Body of pancreas (tissue), 4 donors: ENCODE data around the gene RCAN2. TPM values are rescaled to one million over a fixed set of nuclear protein-coding genes. Genes with fewer than 3 reads are reported as not detected.
"Not testable (repeated sequence)": the region's sequence is repeated elsewhere in the genome, so short reads cannot be mapped to it uniquely, and the experiment has no call there.

Source experiments
- ATAC-seq: fragments of 150-250 bp; one replicate; pipeline ENCODE4 v1.9.1; 2016
- DNase-seq, 4 donors: peaks; one replicate each; pipeline ENCODE4 v3.0.0-alpha.2; 2019
- H3K27ac ChIP-seq, 4 donors: fragments of 200-600 bp; sonication (generic); 1 replicate in 3 of 4; 2 replicates in 1 of 4; pipeline versions ENCODE4 v1.5.1 to v1.6.1; 2016 to 2019; ENCODE audit warnings: mild to moderate bottlenecking in 1 of 4, mixed read lengths in 1 of 4, moderate library complexity in 1 of 4
- H3K27me3 ChIP-seq, 2 donors: fragments of 200-600 bp; sonication (generic); one replicate each; pipeline ENCODE4 v1.6.0; 2016; ENCODE audit warnings: mild to moderate bottlenecking in 1 of 2
- H3K36me3 ChIP-seq, 2 donors: fragments of 200-600 bp; sonication (generic); replicated peaks in 1 of 2; 2 replicates each; pipeline ENCODE4 v1.5.1; 2016; ENCODE audit warnings: low read depth in 2 of 2; ENCODE audit not compliant: insufficient read depth in 1 of 2
- H3K4me1 ChIP-seq: fragments of 200-600 bp; sonication (generic); one replicate; pipeline ENCODE4 v1.6.0; 2016
- H3K4me3 ChIP-seq, 2 donors: fragments of 200-600 bp; sonication (generic); 1 replicate in 1 of 2; 2 replicates in 1 of 2; pipeline ENCODE4 v1.5.1; 2016 to 2019
- H3K9me3 ChIP-seq, 3 donors: fragments of 200-600 bp; sonication (generic); 1 replicate in 2 of 3; 2 replicates in 1 of 3; pipeline ENCODE4 v1.5.1; 2016
- POLR2A ChIP-seq, 3 donors: fragments of 450-650 bp; IDR thresholded peaks; one replicate each; pipeline ENCODE4 v1.6.1; 2016; ENCODE audit warnings: antibody characterized with exemption in 3 of 3, mild to moderate bottlenecking in 2 of 3
- WGBS, 2 donors: methylation state at CpG; one replicate each; pipeline ENCODE4 v1.1.5; 2017; 5-methylcytosine and 5-hydroxymethylcytosine counted together
- intact Hi-C: fragments of 100-400 bp; cut with DNase I; formaldehyde crosslinking; loops from one replicate; pipeline ENCODE4 v1.15.1; 2023
- total RNA-seq, 2 donors: library from RNA; depleted of rRNA; stranded (reverse); fragments of >200 nt; gene quantifications; one replicate each; pipeline ENCODE4 v1.1.0, GENCODE V29; 2016
- TF ChIP-seq, protein P1 (sequence below), 7 experiments: fragments of 450-650 bp in 4 of 7; fragments of 200-600 bp in 3 of 7; sonication (generic) in 3 of 7; IDR thresholded peaks; one replicate each; pipeline ENCODE4 v1.5.1; 2016 to 2019; ENCODE audit warnings: antibody characterized with exemption in 7 of 7

The RCAN2 gene
- total RNA-seq, 2 donors from 2014 or later, result 5.3 to 6.5 TPM

DNA sequence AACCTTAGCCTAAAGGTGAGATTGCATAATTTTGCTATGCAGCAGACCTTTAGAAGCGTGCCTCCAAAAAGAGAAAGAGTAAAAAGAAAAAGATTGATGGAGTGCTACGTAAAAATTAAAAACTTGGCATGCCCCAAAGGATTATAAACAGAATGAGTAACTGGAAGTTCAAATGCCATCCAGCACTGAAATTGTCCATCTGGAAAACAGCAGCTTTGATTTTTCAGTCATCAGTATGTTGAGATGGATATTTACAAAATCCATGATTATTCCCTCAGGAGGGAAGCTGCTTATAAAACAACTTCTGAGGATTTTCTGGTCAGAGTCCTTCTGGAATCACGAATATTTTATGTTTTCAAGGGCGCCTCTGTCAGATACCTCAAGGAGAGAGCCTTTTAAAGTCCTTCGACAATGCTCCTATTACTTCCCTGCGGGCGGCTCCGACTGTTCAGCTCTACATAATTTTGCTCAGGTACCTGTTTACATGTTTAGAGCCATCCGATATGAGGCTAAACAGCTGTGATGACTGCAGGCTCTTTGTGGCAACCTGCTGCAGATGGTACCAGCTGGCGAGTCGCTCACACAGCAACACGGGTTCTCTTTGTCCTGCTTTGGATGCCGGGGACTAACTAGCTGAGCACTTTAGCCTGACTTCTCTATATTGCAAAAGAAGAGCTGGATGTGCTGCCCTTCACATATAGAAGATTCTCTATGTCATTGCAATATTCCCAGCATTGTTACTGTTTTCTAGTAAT is 83.3 kb downstream of the RCAN2 start:
- ATAC-seq (no peak), DNase-seq (no peak)
- Histone ChIP-seq H3K27ac (no peak overlapping the region), H3K27me3 (no peaks in the 10 kb centered on the region), H3K9me3 (no peaks in the 10 kb centered on the region), H3K36me3 (no peaks in the 10 kb centered on the region), H3K4me3 (no peak overlapping the region), H3K4me1 (peaks cover 5% of the 10 kb centered on the region)
- WGBS, 2 donors, result 79 to 81% methylated on average over 9 to 13 of the region's 13 CpGs
- intact Hi-C loops, result loop anchor here (5.0 kb wide), 1 partner anchor 316 kb away; no protein-coding TSS in a partner anchor
- TF ChIP-seq, protein P1, sequence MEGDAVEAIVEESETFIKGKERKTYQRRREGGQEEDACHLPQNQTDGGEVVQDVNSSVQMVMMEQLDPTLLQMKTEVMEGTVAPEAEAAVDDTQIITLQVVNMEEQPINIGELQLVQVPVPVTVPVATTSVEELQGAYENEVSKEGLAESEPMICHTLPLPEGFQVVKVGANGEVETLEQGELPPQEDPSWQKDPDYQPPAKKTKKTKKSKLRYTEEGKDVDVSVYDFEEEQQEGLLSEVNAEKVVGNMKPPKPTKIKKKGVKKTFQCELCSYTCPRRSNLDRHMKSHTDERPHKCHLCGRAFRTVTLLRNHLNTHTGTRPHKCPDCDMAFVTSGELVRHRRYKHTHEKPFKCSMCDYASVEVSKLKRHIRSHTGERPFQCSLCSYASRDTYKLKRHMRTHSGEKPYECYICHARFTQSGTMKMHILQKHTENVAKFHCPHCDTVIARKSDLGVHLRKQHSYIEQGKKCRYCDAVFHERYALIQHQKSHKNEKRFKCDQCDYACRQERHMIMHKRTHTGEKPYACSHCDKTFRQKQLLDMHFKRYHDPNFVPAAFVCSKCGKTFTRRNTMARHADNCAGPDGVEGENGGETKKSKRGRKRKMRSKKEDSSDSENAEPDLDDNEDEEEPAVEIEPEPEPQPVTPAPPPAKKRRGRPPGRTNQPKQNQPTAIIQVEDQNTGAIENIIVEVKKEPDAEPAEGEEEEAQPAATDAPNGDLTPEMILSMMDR (IDR thresholded peaks at IDR 0.05), result no peak
- no peak for TF ChIP-seq POLR2A (IDR thresholded peaks at IDR 0.05)

DNA sequence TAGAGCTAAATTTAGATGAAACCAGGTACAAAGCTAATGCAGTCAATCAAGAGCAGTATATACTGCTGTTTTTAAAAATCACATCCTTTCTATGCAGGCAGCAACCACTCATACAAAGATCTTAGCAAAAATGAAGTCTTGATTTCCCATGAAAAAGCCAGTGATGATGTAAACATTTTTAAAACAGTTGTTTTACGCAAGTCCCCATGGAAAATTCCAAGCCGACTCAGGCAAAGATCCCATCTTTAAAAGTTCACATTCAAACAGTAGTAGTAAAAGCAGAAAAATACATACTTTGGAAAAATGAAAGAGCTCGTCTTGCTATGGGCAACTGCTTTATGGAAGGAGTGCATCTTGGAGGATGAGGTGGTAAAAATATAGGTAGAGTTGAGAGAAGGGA is 84.0 kb downstream of the RCAN2 start:
- intact Hi-C loops, result loop anchor here (5.0 kb wide), 1 partner anchor 315 kb away; no protein-coding TSS in a partner anchor
- DNase-seq (no peak), ATAC-seq (no peak)
- Histone ChIP-seq H3K4me3 (no peak overlapping the region), H3K9me3 (no peaks in the 10 kb centered on the region), H3K27me3 (no peaks in the 10 kb centered on the region), H3K27ac (no peak overlapping the region), H3K4me1 (peaks cover 5% of the 10 kb centered on the region), H3K36me3 (no peaks in the 10 kb centered on the region)
- WGBS, 2 donors, result 86 to 88% methylated on average over 3 of the region's 3 CpGs
- TF ChIP-seq POLR2A (IDR thresholded peaks at IDR 0.05), result no peak
- TF ChIP-seq, protein P1 (IDR thresholded peaks at IDR 0.05), result no peak

DNA sequence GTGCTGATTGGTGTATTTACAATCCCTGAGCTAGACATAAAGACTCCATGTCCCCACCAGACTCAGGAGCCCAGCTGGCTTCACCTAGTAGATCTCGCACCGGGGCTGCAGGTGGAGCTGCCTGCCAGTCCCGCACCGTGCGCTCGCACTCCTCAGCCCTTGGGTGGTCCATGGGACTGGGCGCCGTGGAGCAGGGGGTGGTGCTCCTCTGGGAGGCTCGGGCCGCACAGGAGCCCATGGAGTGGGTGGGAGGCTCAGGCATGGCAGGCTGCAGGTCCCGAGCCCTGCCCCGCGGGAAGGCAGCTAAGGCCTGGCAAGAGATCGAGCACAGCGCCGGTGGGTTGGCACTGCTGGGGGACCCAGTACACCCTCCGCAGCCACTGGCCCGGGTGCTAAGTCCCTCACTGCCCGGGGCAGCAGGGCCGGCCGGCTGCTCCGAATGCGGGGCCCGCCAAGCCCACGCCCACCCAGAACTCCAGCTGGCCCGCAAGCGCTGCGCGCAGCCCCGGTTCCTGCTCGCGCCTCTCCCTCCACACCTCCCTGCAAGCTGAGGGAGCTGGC is 85.5 kb downstream of the RCAN2 start:
- not testable (repeated sequence) for H3K36me3 ChIP-seq, H3K4me3 ChIP-seq, DNase-seq, H3K27me3 ChIP-seq, ATAC-seq, H3K9me3 ChIP-seq, H3K4me1 ChIP-seq, H3K27ac ChIP-seq
- intact Hi-C loops, result loop anchor here (5.0 kb wide), 1 partner anchor 313 kb away; no protein-coding TSS in a partner anchor
- 93 to 100% methylated on average over 8 to 26 of the region's 32 CpGs for WGBS, 2 donors

DNA sequence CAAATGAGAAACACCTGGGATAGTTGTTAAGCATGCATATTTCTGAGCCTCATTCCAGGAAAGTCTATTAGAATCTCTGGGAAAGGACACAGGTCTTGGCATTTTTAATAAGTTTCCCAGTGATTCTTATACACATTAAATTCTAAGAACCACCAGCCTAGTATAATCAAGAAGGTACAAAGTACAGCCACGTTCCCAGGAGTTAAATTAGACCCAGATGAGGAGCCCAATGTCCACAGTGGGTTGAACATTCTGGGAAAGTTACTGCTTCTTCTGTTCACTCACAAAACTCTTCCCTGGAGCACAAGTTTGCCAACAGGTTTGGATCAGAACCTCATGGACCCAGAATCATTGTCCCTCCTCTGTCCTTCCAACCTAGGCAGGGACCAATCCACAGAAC is 90.4 kb downstream of the RCAN2 start:
- H3K27ac ChIP-seq, result no peak overlapping the region
- no peaks in the 10 kb centered on the region for H3K27me3 ChIP-seq
- DNase-seq (no peak), ATAC-seq (no peak)
- H3K36me3 ChIP-seq, result no peaks in the 10 kb centered on the region
- TF ChIP-seq, protein P1 (IDR thresholded peaks at IDR 0.05), result no peak
- no peak for TF ChIP-seq POLR2A (IDR thresholded peaks at IDR 0.05)
- intact Hi-C loops, result no loop called here
- no peaks in the 10 kb centered on the region for H3K4me1 ChIP-seq
- H3K9me3 ChIP-seq, result no peaks in the 10 kb centered on the region
- 67 to 85% methylated on average over 1 of the region's 1 CpG for WGBS, 2 donors
- no peak overlapping the region for H3K4me3 ChIP-seq

DNA sequence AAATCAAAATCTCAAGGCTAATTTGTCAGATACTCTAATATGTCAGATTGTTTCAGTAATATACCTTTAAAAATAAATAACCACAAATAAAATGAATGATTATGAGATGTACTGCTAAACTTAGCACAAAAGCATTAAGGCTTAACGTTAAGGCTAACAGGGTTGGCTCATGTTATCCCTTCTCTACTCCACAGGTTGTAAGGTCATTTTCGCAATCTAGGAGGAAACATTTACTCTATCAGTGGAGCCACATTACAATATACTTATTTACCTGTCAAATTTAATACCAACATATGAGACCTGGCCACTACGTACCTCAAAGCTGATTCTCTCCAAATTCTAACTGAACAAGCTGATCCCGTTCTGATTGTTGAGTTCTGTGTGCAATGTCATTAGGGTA is 95.7 kb downstream of the RCAN2 start:
- no peaks in the 10 kb centered on the region for H3K36me3 ChIP-seq
- H3K9me3 ChIP-seq, result no peaks in the 10 kb centered on the region
- DNase-seq (no peak), ATAC-seq (no peak)
- H3K4me1 ChIP-seq, result peaks cover 24% of the 10 kb centered on the region
- 58 to 65% methylated on average over 4 of the region's 4 CpGs for WGBS, 2 donors
- no peak for TF ChIP-seq POLR2A (IDR thresholded peaks at IDR 0.05)
- TF ChIP-seq, protein P1 (IDR thresholded peaks at IDR 0.05), result no peak
- intact Hi-C loops, result no loop called here
- no peaks in the 10 kb centered on the region for H3K27me3 ChIP-seq
- H3K4me3 ChIP-seq, result no peak overlapping the region
- no peak overlapping the region for H3K27ac ChIP-seq
